NCI-H446 treated with DMSO at 0.1 percent for 48 hours (cell line): ENCODE results near the gene CDC6.

Source experiments
- DNase-seq: peaks from one replicate; lab custom pipeline; 2025; lab: John Stamatoyannopoulos, UW

Gene CDC6

GRCh38 chr17:40340880-40341807 is 53.5 kb downstream of the CDC6 start:
- DNase-seq: no peak

- DNase-seq: no peak
Observed at GRCh38 chr17:40341808-40342503, 54.3 kb downstream of the CDC6 start.

GRCh38 chr17:40342504-40343218 is 55.0 kb downstream of the CDC6 start:
- no peak for DNase-seq

- DNase-seq: no peak
Observed at GRCh38 chr17:40343219-40344119, 55.8 kb downstream of the CDC6 start.

- DNase-seq: no peak
Observed at GRCh38 chr17:40344421-40345160, 56.9 kb downstream of the CDC6 start.

- DNase-seq: no peak
Observed at GRCh38 chr17:40345161-40345993, 57.7 kb downstream of the CDC6 start.

- DNase-seq: no peak
Observed at GRCh38 chr17:40345994-40346764, 58.5 kb downstream of the CDC6 start.

- DNase-seq: no peak
Observed at GRCh38 chr17:40346765-40347158, 59.1 kb downstream of the CDC6 start.

GRCh38 chr17:40347319-40348135 is 59.8 kb downstream of the CDC6 start:
- DNase-seq: no peak

GRCh38 chr17:40348136-40348504 is 60.4 kb downstream of the CDC6 start:
- no peak for DNase-seq

GRCh38 chr17:40348562-40349476 is 61.1 kb downstream of the CDC6 start:
- peak; percentile 63 for DNase-seq

- DNase-seq: no peak
Observed at GRCh38 chr17:40349477-40349894, 61.8 kb downstream of the CDC6 start.

GRCh38 chr17:40349895-40350688 is 62.4 kb downstream of the CDC6 start:
- DNase-seq: no peak

- no peak for DNase-seq
Observed at GRCh38 chr17:40350689-40351358, 63.1 kb downstream of the CDC6 start.

- no peak for DNase-seq
Observed at GRCh38 chr17:40351359-40352236, 63.9 kb downstream of the CDC6 start.
